ENCODE results near the gene DDX28.

DNA sequence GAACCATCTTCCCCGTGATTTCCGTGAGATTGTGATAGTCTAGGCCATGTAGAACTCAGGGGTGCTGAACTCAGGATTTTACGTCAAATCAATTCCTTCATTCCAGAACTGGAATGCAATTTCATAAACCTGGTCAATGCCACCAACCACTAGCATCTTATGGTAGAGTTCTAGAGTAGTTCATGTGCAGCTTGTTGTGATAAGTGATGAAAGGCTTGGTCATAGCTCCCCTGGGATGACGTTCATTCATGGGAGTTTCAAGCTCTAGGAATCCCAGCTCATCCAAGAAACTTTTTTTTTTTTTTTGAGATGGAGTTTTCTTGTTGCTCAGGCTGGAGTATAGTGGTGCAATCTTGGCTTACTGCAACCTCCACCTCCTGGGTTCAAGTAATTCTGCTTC, 20.0 kb downstream of the DDX28 start:
- TF ChIP-seq, protein P1, sequence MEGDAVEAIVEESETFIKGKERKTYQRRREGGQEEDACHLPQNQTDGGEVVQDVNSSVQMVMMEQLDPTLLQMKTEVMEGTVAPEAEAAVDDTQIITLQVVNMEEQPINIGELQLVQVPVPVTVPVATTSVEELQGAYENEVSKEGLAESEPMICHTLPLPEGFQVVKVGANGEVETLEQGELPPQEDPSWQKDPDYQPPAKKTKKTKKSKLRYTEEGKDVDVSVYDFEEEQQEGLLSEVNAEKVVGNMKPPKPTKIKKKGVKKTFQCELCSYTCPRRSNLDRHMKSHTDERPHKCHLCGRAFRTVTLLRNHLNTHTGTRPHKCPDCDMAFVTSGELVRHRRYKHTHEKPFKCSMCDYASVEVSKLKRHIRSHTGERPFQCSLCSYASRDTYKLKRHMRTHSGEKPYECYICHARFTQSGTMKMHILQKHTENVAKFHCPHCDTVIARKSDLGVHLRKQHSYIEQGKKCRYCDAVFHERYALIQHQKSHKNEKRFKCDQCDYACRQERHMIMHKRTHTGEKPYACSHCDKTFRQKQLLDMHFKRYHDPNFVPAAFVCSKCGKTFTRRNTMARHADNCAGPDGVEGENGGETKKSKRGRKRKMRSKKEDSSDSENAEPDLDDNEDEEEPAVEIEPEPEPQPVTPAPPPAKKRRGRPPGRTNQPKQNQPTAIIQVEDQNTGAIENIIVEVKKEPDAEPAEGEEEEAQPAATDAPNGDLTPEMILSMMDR (IDR thresholded peaks at IDR 0.05 in 2 of 3, conservative IDR thresholded peaks at IDR 0.05 in 1 of 3; ENCODE audit: insufficient read depth in 2 of 3, low read depth in 1 of 3, low read length in 3 of 3): no peak
- TF ChIP-seq ZNF77 (CRISPR knock-in tag; IDR thresholded peaks at IDR 0.05): no peak
- no peak for TF ChIP-seq EZH2 (IDR thresholded peaks at IDR 0.05; ENCODE audit: borderline replicate concordance, low read depth, low read length)
- TF ChIP-seq ZNF239 (CRISPR knock-in tag; IDR thresholded peaks at IDR 0.05): no peak
- TF ChIP-seq ZNF445 (CRISPR knock-in tag; IDR thresholded peaks at IDR 0.05; ENCODE audit: low read depth): no peak
- TF ChIP-seq ELF1 (tag; IDR thresholded peaks at IDR 0.05): no peak
- no peak for TF ChIP-seq FOXJ2 (tag; IDR thresholded peaks at IDR 0.05)
- no peak for TF ChIP-seq JUN (IDR thresholded peaks at IDR 0.05; ENCODE audit: borderline replicate concordance, low read depth, low read length)
- TF ChIP-seq JUN (CRISPR knock-in tag; IDR thresholded peaks at IDR 0.05; ENCODE audit: borderline replicate concordance): no peak
- TF ChIP-seq STAG1 (CRISPR knock-in tag; IDR thresholded peaks at IDR 0.05; ENCODE audit: borderline replicate concordance): no peak
- TF ChIP-seq, protein P2, sequence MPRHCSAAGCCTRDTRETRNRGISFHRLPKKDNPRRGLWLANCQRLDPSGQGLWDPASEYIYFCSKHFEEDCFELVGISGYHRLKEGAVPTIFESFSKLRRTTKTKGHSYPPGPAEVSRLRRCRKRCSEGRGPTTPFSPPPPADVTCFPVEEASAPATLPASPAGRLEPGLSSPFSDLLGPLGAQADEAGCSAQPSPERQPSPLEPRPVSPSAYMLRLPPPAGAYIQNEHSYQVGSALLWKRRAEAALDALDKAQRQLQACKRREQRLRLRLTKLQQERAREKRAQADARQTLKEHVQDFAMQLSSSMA (CRISPR knock-in tag; IDR thresholded peaks at IDR 0.05): no peak
- no peak for TF ChIP-seq POLR2AphosphoS5 (IDR thresholded peaks at IDR 0.05; ENCODE audit: control insufficient read depth, insufficient read depth, low read depth, low read length)
- TF ChIP-seq SMAD4 (CRISPR knock-in tag; conservative IDR thresholded peaks at IDR 0.05): no peak

Measured in K562 (cell line).